T-helper 1 cell treated with Interleukin-12 subunit alpha and Interleukin-12 subunit beta and Interleukin-4 antibody, amounts not matched to agents 30 ng/mL and 1 ng/mL, for 36 hours (primary cell): ENCODE results near the gene TJP2. TPM values are rescaled to one million over a fixed set of nuclear protein-coding genes. Genes with fewer than 3 reads are reported as not detected.
"Not testable (repeated sequence)": the region's sequence is repeated elsewhere in the genome, so short reads cannot be mapped to it uniquely, and the experiment has no call there.

Source experiments
- intact Hi-C: fragments of 100-400 bp; cut with micrococcal nuclease; formaldehyde crosslinking; loops from one replicate; pipeline ENCODE4 v1.15.1; 2024
- total RNA-seq: library from RNA; stranded (reverse); gene quantifications from 2 replicates; pipeline ENCODE4 v1.2.3, GENCODE V29; 2022

Gene TJP2
- total RNA-seq, 1 donor from 2014 or later: 24.5 TPM

DNA sequence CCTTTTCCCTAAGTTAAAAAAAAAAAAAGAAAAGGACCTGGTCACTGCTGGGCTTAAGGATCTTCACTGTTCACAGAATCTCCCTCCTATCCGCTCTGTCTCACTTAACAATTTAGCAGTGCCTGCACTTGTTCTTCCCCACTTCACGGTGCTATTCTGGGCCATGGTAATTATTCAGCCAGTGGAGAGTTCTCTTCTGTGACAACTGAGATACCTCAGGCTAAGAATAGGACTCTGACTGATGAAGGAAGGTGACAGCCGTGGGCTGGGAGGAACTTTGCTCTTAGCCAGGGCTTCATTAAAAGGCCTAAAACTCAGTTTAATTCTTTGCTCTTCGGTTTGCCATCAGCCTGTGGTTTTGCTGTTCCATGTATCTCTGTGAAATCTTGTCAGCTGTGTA is 99.1 kb downstream of the TJP2 start:
- intact Hi-C loops: no loop called here

DNA sequence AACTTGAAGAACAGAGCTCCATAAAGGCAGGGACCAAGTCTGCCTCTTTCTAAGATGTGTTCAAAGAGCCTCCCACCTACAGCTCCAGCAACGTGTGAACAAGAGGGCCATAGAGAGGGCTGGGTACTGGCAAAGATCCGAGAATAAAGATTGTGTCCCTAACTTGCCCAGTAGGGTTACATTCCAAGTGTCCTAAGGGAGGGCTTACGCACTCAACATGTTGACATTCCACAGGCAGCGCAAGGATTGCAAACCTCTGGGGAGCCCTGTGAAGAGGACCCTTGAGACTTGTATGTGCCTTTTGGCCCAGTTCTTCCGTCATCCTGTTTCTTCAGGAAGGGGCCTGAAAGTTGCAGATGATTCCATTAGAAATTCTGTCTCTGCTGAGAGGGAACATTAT is 102.7 kb downstream of the TJP2 start:
- intact Hi-C loops: no loop called here

DNA sequence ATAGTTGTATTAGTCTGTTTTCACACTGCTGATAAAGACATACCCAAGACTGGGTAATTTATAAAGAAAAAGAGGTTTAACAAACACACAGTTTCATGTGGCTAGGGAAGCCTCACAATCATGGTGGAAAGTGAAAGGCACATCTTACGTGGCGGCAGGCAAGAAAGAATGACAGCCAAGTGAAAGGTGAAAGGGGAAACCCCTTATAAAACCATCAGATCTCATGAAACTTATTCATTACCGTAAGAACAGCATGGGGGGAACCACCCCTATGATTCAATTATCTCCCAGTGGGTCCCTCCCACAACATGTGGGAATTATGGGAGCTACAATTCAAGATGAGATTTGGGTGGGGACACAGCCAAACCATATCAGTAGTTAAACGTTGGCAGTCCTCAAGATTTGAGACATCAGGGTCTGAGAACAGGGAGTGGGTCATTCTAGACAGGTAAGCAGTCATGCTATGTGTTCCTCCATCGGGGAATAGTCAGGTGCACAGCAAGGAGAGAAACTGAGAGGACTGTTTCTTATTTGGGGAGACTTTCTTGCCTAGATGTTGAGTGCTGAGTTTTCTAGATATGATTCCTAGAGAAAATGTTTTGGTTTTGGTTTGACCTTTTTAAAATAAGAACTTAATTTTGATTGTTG is 105.1 kb downstream of the TJP2 start:
- intact Hi-C loops: no loop called here

DNA sequence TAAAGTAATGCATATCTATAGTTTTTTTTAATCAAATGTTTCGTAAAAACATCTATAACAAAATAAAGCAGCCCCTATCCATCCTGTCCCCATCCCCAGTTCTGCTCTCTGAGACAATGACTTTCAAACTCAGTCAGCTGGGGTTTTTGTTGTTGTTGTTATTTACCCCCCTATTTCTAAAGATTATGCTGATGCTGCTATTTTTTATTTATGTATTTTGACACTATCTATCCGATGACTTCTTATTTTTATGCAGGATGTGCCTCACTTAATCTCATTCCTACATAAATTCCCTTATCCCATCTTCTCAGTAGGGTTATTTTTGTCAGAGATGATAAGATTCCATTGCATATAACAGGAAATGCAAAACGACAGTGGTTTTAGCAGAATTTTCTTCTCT is 105.7 kb downstream of the TJP2 start:
- intact Hi-C loops: no loop called here

DNA sequence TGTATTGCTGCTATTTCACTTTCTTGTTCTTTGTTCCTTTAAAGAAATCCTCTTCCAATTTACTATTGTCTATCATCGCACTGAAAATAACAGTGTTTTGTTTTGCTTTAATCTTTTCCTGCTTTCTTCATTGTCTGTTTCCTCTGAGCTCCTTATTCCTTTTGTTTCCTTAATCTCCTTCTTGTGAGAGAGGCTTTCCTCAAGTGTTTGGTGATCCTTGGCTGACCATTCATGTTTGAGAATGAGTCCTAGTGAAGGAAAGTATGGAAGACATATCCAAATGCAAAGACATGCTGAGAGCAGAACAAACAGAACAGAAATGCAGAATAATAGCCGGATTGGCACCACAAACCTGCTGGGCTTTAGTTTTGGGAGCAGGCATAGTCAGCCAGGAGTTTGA is 108.9 kb downstream of the TJP2 start:
- intact Hi-C loops: no loop called here

DNA sequence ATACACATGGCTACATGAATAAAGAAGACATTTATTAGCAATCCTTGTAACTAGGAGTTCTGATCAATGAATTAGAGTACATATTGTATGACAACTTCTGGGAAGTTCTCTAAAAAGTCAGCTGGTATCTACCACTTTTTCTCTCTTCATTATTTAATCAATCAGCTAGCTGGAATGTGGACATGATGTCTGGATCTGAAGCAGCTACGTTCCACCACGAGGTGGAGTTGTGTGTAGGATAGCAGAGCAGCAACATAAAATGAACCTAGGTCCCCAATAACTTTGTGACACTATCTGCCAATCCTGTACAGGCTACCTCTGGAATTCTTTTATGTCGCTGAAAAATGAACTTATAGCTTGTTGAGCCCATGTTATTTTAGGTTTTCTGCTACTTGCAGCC is 118.0 kb downstream of the TJP2 start:
- intact Hi-C loops: no loop called here

DNA sequence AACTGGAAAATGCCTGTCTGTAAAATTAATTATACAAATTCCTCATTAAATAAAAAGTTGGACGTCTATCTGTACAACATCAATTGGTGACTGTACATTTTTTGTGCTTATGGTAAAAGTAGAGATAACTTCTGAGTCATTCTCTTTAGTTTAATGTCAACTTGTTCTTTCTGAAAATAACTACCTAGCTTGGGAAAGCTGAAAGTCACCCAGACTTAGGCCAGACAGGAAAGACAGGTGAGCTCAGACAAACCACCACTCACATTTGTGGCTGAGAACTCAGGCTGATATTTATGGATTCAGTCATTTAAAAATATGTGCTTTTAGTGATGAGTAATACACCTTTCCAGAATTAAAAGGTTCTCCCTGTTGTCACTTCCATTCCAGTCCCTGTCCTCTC is 119.1 kb downstream of the TJP2 start:
- intact Hi-C loops: no loop called here

DNA sequence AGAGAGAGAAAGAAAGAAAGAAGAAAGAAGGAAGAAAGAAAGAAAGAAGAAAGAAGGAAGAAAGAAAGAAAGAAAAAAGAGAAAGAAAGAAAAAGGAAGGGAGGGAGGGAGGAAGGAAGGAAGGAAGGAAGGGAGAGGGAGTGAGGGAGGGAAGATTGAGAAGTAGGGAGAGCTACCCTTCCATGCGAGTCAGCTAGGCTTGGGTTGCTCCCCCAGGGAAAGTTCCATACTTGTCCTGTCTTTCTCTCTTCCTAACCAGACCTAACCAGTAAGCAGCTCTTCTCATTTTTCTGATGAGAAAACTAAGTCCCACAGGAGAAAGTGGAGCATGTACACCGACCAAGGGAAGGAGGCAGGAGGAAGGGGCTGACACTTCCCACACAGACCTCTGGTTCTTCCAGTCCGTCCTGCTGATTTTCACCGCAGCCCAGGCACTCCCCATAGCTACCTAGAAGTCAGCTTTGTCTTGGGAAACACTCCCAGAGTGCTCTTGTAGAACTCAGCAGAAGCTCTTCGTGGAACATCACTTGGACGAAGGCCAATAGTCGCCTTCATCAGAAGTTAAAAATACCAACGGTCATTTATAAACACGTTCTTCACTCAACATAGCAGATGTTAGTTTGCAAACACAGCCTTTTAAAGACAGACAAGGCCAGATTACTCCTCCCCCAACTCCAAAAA is 121.9 kb downstream of the TJP2 start:
- intact Hi-C loops: no loop called here

DNA sequence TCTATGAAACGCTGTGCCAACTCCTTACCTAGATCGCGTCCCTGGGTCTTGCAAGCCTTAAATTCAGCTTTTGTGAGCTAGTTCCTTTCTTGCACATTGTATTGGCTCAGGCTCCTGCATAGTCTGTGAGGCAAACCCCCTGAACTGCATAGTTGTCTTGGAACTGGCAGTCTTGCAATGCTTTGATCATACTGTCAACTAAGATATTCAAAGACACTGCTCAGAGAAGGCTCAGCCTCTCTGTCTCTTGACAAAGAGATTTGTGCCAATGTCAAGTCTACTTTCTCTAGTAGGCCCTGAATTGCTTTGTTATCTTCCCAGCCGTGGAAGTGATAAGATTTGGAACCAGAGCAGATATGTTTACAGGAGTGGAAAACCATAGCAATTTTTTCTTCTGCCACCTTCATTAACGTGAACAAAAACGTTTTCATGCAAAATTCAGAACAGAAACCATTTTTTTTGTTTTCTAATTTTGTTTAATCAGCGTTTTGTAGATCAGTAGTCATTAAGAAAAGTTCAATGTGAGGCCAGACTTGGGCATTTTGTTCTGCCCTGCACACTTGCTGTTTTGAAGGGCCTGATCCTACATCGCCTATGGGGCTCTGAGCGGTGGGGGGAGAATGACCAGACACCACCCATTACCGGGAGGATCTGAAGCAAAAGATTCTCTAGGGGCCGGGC is 123.4 kb downstream of the TJP2 start:
- intact Hi-C loops: no loop called here

DNA sequence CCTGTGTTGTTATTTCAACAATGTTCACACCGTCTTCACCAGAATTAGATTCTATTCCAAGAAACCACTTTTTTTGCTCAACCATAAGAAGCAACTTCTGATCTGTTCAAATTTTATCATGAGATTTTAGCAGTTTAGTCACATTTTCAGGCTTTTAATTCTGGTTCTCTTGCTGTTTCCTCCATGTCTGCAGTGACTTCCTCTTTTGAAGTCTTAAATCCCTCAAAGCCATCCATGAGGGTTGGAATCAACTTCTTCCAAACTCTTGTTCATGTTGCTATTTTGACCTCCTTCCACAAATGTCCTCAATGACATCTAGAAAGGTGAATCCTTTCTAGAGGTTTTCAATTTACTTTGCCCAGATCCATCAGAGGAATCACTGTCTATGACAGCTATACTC is 125.2 kb downstream of the TJP2 start:
- intact Hi-C loops: no loop called here

DNA sequence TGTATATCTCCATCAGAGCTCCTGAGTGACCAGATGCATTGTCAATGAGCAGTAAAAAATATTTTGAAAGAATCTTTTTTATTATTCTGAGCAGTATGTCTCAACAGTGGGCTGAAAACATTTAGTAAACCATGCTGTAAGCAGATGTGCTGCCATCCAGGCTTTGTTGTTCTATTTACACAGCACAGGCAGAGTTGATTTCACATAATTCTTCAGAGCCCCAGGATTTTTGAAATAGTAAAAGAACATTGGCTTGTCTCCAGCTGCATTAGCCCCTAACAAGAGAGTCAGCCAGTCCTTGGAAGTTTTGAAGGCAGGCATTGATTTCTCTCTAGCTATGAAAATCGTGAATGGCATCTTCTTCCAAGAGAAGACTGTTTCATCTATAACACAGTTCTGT is 125.7 kb downstream of the TJP2 start:
- intact Hi-C loops: no loop called here

DNA sequence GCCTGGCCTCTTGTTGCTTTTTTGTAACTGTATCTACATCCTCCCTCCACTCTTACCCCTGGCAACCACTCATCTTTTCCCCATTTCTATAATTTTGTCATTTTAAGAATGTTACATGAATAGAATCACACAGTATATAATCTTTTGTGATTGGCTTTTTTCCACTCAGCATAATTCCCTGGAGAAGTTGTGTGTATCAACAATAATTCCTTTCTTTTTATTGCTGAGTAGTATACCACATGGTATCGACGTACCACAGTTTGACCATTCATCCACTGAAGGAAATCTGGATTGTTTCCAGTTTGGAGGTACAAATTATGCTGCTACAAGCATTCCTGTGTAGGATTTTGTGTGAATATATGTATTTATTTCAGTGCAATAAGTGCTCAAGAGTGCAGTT is 129.3 kb downstream of the TJP2 start:
- intact Hi-C loops: no loop called here

DNA sequence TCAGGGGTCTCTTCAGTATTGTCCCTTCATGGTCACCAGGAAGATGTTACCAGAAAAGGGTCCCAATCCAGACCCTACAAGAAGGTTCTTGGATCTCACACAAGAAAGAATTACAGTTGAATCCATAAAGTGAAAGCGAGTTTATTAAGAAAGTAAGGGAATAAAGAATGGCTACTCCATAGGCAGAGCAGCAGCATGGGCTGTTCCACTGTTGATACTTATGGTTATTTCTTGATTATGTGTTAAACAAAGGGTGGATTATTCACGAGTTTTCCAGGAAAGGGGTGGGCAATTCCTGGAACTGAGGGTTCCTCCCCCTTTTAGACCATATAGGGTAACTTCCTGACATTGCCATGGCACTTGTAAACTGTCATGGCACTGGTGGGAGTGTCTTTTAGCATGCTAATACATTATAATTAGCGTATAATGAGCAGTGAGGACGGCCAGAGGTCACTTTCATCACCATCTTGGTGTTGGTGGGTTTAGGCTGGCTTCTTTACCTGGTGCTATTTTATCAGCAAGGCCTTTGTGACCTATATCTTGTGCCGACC is 132.9 kb downstream of the TJP2 start:
- intact Hi-C loops: not testable (repeated sequence)

DNA sequence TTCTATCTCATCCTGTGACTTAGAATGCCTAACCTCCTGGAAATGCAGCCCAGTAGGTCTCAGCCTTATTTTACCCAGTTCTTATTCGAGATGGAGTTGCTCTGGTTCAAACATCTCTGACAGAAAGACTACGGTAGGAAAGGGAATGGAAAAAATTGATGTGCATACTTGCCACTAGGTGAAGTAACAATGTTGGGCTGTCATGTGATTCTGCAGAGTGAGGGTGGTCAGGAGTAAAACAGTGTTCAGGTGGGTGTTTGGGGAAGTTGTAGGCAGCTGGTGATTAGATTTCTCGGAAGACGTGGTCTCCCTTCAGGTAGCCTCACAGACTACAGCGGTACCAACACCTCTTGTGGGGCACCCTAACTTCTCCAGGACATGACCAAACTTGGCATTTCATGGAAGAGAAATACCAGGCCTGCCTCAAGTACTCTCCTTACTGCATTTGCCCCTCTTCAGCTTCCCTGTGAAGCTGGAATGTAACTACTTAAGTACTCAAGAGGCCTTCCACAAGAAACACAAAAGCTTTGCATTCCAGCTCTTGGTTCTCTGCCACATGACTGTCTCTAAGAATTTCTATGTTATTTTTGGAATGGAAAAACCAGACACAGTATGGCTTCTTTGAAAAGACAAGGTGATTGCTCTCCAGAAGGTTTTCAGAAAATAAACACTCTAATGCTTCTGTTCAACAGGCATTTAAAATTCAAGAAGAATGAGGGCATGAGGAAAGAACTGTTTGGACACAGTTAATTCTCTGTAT is 133.5 kb downstream of the TJP2 start:
- intact Hi-C loops: no loop called here

DNA sequence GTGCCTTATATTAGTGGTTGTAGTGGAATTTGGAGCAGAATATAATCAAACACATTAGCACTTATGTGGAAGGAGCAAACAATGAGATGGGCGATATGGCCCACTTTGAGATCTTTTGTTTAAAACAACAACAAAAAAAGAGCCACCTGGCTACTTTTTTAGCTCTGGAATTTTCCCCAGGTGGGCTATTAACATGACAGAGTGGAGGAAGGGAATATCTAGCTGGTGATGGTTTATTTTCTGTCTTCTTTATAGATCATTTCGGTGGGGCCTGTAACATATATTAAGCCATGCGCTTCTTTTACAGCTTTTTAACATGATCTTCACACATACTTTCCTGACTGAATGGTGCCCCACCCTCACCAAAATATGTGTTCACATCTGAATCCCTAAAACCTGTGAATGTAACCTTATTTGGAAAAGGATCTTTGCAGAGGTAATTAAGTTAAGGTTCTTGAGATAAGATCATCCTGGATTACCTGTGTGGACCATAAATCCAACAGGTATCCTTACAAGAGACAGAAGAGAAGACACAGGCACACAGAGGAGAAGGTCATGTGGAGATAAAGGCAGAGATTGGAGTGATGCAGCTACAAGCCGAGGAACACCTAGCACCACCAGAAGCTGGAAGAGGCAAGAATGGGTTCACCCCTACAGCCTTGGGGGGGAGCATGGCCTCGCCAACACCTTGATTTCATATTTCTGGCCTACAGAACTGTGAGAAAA is 134.3 kb downstream of the TJP2 start:
- intact Hi-C loops: no loop called here

DNA sequence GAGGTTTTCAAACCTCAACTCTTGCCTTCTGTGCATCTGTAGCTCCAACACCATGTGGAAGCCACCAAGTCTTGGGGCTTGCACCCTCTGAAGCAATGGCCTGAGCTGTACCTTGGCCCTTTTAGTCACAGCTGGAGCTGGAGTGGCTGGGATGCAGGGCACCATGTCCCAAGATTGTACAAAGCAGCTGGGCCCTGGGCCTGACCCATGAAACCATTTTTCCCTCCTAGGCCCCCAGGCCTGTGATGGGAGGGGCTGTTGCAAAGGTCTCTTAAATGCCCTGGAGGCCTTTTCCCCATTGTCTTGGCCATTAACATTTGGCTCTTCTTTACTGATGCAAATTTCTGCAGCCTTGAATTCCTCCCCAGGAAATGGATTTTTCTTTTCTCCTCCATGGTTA is 139.1 kb downstream of the TJP2 start:
- intact Hi-C loops: no loop called here

DNA sequence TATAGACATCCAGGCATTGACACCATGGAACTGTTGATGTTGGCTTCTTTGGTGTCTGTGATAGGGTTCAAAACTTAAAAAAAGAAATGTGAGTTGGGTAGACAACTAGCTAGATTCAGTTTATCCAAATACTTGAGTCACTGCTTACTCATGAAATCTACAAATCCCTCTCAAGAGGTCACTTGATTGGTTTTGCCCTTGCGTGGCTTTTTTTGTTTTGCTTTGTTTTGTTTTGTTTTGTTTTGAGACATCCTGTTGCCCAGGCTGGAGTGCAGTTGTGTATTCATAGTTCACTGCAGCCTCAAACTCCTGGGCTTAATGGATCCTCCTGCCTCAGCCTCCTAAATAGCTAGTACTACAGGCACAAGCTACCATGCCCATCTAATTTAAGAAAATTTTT is 140.5 kb downstream of the TJP2 start:
- intact Hi-C loops: no loop called here

DNA sequence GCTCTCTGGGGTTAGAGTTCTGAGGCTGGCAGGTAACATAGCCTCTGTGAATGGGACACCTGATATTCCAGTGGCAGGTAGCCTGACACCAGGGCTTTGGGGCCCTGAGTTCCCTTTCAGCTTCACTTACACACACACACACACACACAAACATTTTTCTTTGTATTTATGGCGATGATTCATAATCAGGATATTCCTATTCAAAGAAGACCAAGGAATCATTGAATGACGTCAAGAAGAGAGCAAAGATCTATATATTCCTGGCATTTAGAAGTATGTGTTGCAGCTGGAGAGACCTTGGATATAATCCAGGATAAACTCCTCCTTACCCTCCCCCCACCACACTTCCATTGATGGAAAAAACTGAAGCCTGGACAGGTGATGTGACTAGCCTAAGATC is 143.0 kb downstream of the TJP2 start:
- intact Hi-C loops: no loop called here

DNA sequence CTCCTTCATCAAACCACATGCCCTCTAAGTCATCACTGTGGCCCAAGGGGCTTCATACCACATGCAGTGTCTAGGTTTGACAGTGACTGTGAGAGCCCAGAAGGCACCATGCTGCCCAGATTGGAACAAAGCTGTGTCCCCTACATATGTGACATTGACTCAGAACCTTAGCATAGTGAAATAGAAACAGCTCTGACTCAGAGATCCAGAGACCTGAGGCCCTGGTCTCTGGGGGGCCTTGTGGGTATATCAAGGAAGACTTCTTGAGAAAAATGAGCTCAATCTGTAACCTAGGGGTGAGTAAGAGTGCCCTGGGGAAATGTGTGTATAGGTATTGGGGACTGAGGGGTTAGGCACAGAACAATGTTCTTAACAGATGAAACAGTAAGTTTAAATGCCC is 143.8 kb downstream of the TJP2 start:
- intact Hi-C loops: no loop called here

DNA sequence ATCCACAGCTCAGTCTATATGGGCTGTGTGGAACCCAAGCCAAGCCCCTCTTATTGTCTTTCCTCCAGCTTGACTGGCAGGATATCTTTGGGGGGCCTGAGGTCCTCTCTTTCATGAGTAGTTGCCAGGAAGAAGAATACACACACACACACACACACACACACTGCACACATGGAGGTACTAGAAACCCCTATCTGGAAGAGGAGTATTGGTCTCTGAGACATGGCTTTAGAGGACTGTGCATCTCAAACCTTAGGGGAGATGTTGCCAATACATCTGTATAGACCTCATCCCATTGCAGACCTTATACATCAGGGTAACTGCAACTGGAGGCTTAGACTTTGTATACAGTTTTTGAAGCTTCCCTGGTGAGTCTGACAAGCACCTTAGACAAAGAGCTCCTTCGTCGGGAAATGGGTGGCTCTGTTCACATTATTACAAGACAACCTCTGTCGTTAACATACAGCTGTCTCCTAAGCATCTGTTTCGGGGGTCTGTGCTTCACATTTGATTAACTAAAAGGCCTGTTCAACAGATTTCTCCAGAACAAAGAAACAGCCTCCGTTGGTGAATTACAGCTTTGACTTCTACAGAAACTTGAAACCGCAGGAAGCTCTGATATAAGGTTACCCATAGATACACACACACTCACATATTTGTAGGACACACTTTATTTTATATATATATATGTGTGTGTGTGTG is 145.4 kb downstream of the TJP2 start:
- intact Hi-C loops: no loop called here

DNA sequence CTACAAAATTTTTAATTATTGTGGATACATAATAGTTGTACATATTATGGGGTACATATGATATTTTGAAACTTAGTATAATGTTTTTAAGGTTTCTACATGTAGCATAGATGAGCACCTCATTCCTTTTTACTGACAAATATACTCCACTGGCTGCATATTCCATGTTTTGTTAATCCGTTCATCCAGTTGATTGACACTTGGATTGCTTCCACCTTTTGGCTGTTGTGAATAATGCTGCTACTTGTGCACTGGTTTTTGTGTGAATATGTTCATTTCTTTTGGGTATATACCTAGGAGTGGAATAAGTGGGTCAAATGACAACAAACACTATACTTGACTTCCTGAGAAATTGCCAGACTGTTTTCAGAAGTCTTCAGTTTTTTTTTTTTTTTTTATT is 148.2 kb downstream of the TJP2 start:
- intact Hi-C loops: no loop called here
